ENCODE results near the gene LRRK1. TPM values are rescaled to one million over a fixed set of nuclear protein-coding genes. Genes with fewer than 3 reads are reported as not detected.

LRRK1 gene
- total RNA-seq, 1 donor from 2014 or later, result 4.8 TPM

DNA sequence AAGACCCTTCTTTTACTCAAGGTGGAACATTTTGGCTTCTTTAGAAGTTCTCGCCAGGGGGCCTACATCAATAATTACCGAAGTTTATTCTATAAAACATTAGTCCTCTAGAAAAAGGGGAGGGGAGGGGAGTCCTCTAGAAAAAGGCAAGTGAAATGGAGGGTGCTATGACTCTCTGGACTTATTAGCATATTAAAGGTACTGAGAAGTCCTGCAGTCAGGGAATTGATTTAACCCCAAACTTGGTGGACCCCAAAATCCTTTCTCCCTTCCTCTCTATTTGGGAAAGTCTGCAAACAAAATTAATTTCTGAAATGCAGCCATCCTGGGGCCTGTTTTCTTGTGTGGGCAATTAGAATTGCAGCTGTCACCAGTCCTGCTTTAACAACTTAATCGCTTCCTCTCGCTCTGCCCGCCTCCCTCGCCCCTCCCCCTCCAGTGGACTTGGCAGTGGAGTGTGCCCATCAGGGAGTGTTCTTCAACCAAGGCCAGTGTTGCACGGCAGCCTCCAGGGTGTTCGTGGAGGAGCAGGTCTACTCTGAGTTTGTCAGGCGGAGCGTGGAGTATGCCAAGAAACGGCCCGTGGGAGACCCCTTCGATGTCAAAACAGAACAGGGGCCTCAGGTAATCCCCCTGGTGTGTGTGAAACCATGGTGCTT lies 18.9 kb upstream of the LRRK1 start:
- H3K4me3 Mint-ChIP-seq (ENCODE audit: unreplicated experiment), result no peak overlapping the region

DNA sequence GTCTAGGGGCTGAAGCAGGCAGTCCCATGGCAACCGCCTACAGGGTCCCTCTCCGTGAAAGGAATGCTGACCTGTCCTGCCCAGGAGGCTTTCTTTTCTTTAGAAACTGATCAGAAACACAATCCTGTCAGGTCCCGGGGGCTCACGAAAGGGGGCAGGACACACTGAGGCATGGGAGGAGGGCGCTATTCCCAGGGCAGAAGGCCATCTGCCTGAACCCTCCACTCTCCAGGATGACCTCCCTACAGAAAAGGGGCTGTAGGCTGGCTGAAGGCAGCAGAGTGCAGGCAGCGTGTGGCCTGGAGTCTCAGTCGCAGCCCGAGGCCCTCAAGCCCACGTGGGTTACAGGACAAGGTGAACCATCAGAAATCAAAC lies 18.4 kb upstream of the LRRK1 start:
- no peaks in the 10 kb centered on the region for H3K9me3 Mint-ChIP-seq (ENCODE audit: unreplicated experiment)

More for the DNA sequence above, 18.9 kb upstream of the LRRK1 start:
- no peaks in the 10 kb centered on the region for H3K27me3 Mint-ChIP-seq (ENCODE audit: unreplicated experiment)
- H3K27ac Mint-ChIP-seq (ENCODE audit: unreplicated experiment), result no peak overlapping the region
- TF ChIP-seq, protein P1, sequence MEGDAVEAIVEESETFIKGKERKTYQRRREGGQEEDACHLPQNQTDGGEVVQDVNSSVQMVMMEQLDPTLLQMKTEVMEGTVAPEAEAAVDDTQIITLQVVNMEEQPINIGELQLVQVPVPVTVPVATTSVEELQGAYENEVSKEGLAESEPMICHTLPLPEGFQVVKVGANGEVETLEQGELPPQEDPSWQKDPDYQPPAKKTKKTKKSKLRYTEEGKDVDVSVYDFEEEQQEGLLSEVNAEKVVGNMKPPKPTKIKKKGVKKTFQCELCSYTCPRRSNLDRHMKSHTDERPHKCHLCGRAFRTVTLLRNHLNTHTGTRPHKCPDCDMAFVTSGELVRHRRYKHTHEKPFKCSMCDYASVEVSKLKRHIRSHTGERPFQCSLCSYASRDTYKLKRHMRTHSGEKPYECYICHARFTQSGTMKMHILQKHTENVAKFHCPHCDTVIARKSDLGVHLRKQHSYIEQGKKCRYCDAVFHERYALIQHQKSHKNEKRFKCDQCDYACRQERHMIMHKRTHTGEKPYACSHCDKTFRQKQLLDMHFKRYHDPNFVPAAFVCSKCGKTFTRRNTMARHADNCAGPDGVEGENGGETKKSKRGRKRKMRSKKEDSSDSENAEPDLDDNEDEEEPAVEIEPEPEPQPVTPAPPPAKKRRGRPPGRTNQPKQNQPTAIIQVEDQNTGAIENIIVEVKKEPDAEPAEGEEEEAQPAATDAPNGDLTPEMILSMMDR (IDR thresholded peaks at IDR 0.05; ENCODE audit: unreplicated experiment), result no peak
- H3K4me1 Mint-ChIP-seq (ENCODE audit: unreplicated experiment), result peaks cover 4% of the 10 kb centered on the region
- H3K9me3 Mint-ChIP-seq (ENCODE audit: unreplicated experiment), result no peaks in the 10 kb centered on the region
- peaks cover 17% of the 10 kb centered on the region for H3K36me3 Mint-ChIP-seq (ENCODE audit: low read depth, unreplicated experiment)
- no peak for DNase-seq (ENCODE audit: low spot score)

DNA sequence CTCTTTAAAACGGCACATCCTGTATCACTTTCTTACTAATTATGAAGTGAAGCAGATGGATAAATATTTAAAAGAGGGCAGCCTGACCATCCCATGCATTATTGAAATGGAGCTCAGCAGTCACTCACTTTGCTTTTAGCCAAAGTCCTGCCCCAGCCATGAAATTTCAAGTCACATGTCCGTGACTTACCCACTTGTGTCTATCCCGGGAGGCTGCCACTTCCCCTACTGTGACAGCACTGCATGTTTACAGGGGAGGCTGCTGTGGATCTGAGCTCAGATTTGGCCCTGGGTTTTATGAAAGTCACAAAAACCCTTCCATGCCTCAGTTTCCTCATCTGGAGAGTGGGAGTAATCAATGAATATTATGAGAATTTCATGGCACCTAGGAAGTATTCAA lies 17.9 kb upstream of the LRRK1 start:
- DNase-seq (ENCODE audit: low spot score), result no peak
- Mint-ChIP-seq H3K27me3 (ENCODE audit: unreplicated experiment) (no peaks in the 10 kb centered on the region), H3K9me3 (ENCODE audit: unreplicated experiment) (no peaks in the 10 kb centered on the region)

More for the DNA sequence above, 18.4 kb upstream of the LRRK1 start:
- Mint-ChIP-seq H3K36me3 (ENCODE audit: low read depth, unreplicated experiment) (peaks cover 17% of the 10 kb centered on the region), H3K27me3 (ENCODE audit: unreplicated experiment) (no peaks in the 10 kb centered on the region), H3K4me1 (ENCODE audit: unreplicated experiment) (peaks cover 4% of the 10 kb centered on the region), H3K27ac (ENCODE audit: unreplicated experiment) (no peak overlapping the region), H3K4me3 (ENCODE audit: unreplicated experiment) (no peak overlapping the region)
- no peak for DNase-seq (ENCODE audit: low spot score)
- TF ChIP-seq, protein P1 (IDR thresholded peaks at IDR 0.05; ENCODE audit: unreplicated experiment), result no peak

DNA sequence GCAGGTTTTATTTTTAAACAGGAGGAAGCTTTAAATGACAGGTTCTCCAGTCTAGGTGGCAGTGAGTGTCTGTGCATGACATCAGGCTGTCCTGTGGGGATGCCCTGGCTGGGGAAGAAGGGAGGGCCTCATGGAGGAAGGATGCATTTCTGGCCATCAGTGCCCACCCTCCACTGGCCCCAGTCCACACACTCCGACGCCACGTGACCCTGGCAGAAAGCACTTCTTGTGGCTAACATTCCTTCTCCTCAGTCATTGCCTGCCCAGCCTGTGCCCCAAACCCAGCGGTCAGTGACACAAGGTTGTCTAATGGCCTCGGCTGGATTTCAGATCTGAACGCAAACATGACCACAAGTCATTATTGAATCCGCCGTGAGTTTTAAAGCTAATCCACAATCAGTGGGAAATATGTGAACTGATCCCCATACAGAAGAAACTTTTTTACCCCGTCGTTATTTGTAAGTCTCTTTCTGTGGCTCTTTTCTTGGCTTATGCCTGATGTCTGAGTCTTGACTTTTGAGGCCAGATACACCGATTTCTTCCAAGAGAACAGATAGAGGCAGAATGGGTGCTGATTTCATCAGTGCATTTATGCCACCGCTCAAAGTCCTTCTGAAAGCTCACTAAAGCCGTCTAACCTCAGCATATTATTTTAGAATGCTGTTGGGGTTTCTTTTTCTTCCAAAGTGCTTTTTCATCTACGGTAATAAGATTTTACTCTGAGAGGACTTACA lies 17.3 kb upstream of the LRRK1 start:
- peaks cover 17% of the 10 kb centered on the region for H3K36me3 Mint-ChIP-seq (ENCODE audit: low read depth, unreplicated experiment)
- no peak overlapping the region for H3K27ac Mint-ChIP-seq (ENCODE audit: unreplicated experiment)
- no peaks in the 10 kb centered on the region for H3K9me3 Mint-ChIP-seq (ENCODE audit: unreplicated experiment)
- DNase-seq (ENCODE audit: low spot score), result no peak
- TF ChIP-seq, protein P1 (IDR thresholded peaks at IDR 0.05; ENCODE audit: unreplicated experiment), result no peak
- no peak overlapping the region for H3K4me3 Mint-ChIP-seq (ENCODE audit: unreplicated experiment)
- H3K4me1 Mint-ChIP-seq (ENCODE audit: unreplicated experiment), result peaks cover 4% of the 10 kb centered on the region
- no peaks in the 10 kb centered on the region for H3K27me3 Mint-ChIP-seq (ENCODE audit: unreplicated experiment)

More for the DNA sequence above, 17.9 kb upstream of the LRRK1 start:
- peaks cover 17% of the 10 kb centered on the region for H3K36me3 Mint-ChIP-seq (ENCODE audit: low read depth, unreplicated experiment)
- H3K4me3 Mint-ChIP-seq (ENCODE audit: unreplicated experiment), result no peak overlapping the region
- peaks cover 4% of the 10 kb centered on the region for H3K4me1 Mint-ChIP-seq (ENCODE audit: unreplicated experiment)
- no peak overlapping the region for H3K27ac Mint-ChIP-seq (ENCODE audit: unreplicated experiment)
- TF ChIP-seq, protein P1 (IDR thresholded peaks at IDR 0.05; ENCODE audit: unreplicated experiment), result no peak

Data from endothelial cell (in vitro differentiated cells).